NCI-H2171 treated with DMSO at 0.1 percent for 48 hours (cell line): ENCODE results near the gene ALDH1B1.
"Not testable (repeated sequence)": the region's sequence is repeated elsewhere in the genome, so short reads cannot be mapped to it uniquely, and the experiment has no call there.

ENCODE experiments used
- DNase-seq: peaks from one replicate; lab custom pipeline; 2025; lab: John Stamatoyannopoulos, UW

Gene ALDH1B1

DNA sequence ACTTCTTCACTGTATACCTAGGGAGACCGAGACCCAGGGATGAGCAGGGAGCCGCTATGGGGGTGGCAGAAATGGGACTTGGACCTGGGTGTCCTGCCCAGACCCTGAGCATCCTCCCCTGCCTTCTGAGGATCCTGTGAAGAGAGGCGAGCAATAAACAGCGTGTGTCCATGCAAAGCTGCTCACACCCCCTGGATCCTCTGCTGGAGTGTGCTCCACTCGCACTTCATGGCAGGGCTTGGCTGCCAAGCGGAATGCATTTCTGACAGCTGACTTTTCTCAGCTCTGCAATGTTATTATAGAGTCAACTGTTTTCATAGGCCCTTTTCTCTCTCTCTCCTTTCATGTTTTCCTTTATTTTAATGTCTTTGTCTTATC is 31.0 kb upstream of the ALDH1B1 start:
- no peak for DNase-seq

- DNase-seq: peak; percentile 59
Observed at GRCh38 chr9:38362852-38363588, 29.5 kb upstream of the ALDH1B1 start.

- DNase-seq: no peak
Observed at GRCh38 chr9:38363589-38363925, 28.9 kb upstream of the ALDH1B1 start.

- DNase-seq: no peak
Observed at GRCh38 chr9:38367898-38368297, 24.6 kb upstream of the ALDH1B1 start.

DNA sequence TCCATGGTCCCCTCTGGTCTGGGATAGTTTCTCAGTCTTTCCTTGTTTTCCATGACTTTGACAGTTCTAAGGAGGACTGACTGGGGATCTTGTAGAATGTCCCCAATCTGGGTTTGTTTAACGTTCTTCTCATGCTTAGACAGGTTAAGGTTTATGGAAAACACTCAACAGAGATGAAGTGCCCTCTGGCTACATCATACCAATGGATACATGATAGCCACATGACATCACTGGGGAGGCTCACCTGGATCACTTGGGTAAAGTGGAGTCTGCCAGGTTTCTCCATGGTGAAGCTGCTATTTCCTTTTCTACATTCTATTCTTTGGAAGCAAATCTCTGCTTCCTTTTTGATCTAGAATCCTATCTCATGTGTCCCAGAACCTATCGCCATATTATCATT is 23.8 kb upstream of the ALDH1B1 start:
- no peak for DNase-seq

DNA sequence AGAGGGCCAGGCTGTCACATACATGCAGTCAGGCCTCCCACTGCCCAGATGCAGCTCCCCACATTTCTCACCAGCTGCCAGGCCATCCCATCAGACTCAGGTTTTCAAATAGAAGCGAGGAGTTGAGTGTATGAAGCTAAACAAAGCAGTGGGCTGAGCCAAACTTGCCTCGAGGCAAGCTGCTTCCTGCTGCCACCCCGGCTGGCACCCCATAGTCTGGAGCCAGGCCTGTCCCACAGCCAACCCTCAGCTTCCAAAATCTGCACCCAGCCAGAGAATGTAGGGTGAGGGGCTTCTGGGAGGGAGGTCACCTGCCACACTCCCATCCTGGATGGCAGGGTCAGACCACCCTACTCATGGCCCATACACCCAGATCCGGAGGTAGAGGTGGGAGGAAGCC is 22.3 kb upstream of the ALDH1B1 start:
- no peak for DNase-seq

DNA sequence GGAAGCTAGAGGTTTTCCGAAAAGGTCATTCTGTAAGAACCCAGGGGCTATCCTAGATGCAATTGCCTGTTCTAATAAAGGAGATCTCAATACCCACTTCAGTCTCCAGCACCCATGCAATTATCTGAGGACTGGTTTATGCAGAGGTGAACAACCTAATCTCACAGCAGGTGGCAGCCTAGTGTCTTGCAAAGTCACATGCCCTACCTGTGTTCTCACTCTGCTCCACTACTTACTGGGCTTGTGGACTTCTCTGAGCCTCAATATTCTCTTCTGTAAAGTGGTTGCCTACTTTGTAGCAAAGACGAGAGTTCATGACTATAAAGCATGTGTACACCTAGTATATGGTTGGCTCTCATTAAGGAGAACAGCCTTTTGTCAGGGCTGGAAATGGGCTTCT is 21.0 kb upstream of the ALDH1B1 start:
- peak; percentile 73 for DNase-seq

GRCh38 chr9:38372762-38373619 is 19.5 kb upstream of the ALDH1B1 start:
- no peak for DNase-seq

GRCh38 chr9:38373679-38374078 is 18.8 kb upstream of the ALDH1B1 start:
- no peak for DNase-seq

GRCh38 chr9:38374847-38375571 is 17.5 kb upstream of the ALDH1B1 start:
- DNase-seq: no peak

DNA sequence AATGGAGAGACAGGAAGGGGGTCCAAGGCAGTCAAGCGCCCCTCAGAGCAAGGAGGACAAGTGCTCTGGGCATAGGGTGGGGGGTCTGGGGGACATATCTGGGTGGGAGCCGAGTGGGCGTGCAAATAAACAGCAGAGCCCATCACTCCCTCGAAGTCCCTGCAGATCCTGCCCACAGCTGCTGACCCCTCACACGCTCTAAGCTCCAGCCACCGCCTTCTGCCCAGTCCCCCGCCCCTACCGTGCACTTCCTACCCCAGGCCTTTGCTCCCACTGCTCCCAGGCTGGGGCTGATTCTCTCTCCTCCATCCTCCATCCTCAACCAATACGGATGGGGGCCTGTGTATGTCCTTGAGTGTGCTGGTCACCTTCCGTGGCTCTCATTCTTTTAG is 16.9 kb upstream of the ALDH1B1 start:
- no peak for DNase-seq

DNA sequence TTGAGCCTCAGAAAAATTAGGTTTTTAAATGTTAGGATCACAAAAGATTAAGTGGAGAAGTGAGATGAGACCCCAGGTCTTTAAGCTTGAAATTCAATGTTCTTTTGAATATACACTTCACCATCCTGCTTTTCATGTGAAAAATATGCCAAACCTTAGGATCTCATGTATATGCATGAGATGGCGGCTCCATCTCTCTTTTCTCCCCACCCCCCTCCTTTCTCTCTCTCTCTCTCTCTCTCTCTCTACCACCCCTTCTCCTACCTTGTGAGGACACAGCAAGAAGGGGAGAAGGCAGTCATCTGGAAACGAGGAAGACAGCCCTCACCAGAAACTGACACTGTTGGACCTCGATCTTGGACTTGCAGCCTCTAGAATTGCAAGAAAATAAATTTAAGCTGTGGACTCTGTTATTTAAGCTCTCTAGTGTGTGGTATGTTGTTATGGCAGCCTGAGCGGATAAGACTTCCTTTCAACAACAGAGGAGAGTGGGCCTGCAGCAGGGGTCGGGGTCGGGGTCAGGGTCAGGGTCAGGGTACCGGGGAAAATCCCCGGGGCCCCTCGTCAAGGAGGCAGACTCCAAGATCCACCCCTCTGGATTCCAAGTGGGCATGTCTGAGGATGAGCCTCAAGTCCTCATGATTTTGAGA is 16.4 kb upstream of the ALDH1B1 start:
- DNase-seq: no peak

DNA sequence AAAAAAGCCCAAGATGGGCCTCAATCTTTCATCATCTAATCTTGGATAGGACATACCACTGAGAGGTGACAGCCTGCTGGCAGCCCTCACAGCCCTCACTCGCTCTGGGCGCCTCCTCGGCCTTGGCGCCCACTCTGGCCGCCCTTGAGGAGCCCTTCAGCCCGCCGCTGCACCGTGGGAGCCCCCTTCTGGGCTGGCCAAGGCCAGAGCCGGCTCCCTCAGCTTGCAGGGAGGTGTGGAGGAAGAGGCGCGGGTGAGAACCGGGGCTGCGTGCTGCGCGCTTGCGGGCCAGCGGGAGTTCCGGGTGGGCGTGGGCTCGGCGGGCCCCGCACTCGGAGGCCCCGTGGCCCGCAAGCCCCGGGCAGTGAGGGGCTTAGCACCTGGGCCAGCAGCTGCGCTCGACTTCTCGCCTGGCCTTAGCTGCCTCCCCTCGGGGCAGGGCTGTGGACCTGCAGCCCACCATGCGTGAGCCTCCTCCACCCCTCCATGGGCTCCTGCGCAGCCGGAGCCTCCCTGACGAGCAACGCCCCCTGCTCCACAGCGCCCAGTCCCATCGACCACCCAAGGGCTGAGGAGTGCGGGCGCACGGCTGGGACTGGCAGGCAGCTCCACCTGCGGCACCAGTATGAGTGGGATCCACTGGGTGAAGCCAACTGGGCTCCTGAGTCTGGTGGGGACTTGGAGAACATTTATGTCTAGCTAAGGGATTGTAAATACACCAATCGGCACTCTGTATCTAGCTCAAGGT is 15.0 kb upstream of the ALDH1B1 start:
- not testable (repeated sequence) for DNase-seq

DNA sequence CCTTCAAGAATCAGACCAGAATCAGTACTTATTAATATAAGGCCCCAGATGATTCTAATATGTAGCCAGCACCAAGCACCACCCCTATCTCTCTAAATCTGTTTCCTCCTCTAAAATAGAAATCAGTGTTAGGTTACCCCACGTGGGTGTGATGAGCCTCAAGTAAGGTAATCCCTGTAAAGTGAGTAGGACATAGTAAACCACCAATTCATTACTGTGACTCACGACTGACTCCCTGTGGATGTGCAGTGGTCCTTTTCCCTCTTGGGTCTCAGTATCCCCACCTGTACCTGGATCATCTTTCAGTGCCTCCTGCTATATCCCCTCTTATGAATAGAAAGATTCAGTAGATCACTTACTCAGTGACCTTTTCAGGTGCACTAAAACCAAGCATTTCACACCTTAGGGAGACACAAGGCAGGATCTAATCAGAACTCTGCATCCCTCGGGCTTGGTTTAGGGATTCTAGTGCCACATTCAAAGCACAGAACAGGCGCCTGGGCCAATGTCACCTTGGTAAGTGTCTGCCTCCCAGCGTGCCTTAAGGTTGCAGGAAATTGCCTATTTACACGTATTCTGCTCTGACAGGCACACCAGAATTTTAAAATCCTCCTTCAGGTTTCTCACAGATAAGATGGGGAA is 12.2 kb upstream of the ALDH1B1 start:
- peak; percentile 56 for DNase-seq

DNA sequence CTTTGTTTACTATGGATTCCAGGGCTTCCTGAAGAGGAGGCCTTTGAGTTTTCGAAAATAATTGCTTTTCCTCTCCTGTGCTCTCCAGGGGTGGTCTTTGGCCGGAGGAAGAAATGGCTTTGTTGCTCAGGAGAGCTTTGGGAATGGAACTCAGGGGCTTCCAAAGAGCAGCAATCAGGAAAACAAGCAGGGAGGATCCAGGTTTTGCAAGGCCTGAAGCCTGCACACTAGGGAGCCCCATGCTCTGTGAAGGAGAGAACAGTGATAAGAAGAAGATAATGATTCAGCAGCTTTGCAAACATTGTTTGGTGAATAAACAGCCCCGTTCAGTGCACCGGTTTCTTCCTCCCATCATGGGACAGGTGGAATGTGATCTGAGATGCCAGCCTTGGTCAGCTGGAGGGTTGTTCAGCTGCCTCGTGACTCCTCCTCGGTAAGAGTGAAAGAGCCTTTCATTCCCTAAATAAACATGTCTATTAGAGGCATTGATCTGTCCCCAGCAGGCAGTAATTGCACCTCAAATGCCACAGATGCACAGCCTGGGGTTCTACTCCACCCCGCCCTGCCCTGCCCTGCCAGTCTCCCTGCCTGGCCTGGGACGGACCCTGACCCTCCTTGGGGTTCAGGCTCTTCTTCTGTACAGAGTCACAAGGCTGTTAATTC is 11.5 kb upstream of the ALDH1B1 start:
- DNase-seq: no peak

DNA sequence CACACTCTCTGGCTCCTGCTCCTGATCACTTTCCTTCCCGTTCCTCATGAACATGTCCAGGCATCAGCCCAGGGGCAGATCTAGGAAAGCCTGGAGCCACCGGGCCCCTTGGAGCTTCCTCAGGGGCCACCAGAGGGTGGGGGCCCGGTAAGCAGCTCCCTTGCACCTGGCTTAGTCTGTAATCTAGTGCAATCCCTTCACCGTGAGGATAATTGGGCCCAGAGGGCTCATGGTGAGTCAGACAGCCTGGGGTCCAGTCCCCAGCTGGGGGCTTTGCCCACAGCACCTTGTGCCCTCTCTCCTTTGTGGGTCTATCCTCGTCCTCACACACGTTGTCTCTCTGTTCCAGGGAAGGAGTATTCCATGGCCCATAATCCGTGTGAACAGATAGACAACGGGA is 10.4 kb upstream of the ALDH1B1 start:
- no peak for DNase-seq

- peak; percentile 14 for DNase-seq
Observed at GRCh38 chr9:38384990-38385848, 7.3 kb upstream of the ALDH1B1 start.

DNA sequence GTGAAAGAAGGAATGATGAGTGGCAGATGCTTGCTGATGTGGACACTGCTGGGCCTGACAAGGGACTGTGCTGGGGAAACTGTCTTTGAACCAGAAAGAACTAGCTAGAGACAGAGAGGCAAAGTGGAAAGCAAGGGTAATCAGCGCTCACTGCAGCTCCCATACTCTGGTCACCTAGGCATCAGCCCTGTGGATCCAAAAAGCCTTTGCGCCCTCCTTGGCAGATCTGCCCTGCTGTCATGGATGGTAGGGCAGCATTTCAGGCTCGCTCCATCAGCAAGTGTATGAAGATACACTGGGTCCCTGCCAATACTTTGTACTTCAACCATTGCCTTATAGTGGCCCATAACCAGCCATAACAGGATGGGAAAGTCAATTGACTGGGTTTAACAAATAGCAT is 6.6 kb upstream of the ALDH1B1 start:
- no peak for DNase-seq

DNA sequence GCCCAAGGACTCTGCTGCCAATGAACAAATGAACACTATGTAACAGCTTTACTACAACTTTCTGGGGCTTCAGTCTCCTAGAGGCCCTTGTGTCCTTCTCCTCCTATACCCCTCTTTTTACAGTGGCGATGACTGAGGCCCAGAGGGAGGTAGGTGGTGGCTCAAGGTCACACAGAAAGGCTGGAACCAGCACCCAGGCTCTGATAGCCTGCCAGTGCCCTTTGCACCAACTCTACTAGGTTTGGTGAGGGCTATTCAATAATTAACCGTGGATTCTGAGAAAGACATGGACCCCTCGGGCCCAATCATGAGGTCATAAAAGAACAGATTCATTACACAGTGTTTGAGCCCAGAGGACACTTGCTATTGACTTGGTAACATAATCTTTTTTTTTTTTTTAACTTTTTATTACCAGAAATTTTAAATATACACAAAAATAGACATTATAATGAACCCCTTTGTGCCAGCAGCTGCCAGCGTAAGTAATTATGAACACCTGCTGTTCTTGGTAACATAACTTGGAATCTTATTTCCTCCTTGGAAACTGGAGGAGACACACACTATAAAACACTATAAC is 6.1 kb upstream of the ALDH1B1 start:
- peak; percentile 21 for DNase-seq
